HG02943 (cell line): Measurements from ENCODE around the gene SENP2.
"Not testable (repeated sequence)": the region's sequence is repeated elsewhere in the genome, so short reads cannot be mapped to it uniquely, and the experiment has no call there.

Experiments used
- ATAC-seq: cut with Tn5 transposase; IDR thresholded peaks from one replicate; pipeline ENCODE4 v1.9.1; 2021; ENCODE audit warnings: mild to moderate bottlenecking, low read depth, moderate library complexity; ENCODE audit not compliant: unreplicated experiment

The SENP2 gene

DNA sequence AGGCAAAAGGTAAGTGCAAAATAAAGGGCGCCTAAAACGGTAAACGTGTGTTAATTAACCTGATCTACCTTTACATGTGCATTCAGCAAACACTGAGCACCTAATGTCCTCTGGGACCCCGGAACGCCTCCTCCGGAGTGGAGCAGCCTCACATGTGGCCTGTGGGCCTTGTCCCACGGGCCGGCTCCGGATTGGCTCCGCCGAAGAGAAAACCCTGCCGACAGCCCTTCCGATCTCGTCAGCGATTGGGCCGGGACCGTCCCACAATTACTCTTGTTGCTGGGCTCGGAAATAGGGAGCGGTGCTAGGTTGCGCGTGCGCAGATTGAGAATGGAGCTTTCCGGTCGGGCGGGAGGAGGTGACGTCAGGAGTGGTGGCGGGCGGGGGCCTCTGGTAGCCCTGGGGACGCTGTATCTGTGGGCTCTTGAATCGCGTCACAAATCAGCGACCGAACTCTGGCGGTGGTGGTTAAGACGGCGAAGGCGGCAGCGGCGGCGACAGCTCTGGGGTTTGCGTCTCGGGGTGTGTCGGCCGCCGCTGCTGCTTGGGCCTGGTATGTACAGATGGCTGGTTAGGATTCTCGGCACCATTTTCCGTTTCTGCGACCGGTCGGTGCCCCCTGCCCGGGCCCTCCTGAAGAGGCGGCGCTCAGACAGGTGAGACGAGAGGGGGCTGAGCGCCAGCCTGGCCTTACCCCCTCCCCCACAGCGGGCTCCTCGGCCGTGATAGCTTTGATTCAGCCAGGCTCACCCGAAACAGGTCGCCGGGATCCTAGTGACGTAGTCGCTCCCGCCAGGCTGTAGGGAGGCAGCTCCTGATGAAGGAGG, at the start of gene SENP2:
Gene SENP2, plus strand, starts transcription at position 437 of the 827 bp plus-strand sequence. Its CDS starts 119 bp downstream, at position 556.
- peak; percentile 99 for ATAC-seq

DNA sequence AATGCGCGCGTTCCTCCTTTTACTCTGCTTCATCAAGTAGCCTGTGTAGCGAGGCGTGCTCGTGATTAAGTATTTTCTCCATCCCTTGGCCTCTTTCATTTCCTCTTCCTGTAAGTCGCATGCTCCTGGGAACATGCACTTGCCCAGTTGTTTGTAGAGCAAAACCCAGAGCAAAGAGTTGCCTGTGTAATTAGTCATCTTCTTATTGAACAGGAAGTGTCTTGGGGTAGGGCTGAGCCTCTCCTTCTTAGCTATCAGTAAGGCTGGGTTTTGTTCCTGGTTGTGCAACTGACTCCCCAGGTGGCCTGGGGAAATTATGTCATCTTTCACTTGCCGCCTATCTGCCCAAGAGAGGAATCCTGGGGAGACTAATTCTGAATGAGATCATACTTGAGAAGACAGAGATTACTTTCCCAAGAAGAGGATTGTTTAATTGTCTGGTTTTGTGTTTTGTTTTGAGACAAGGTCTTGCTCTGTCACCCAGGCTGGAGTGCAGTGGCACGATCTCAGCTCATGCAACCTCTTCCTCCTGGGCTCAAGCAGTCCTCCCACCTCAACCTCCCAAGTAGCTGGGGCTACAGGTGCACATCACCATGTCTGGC, 48.6 kb upstream of the SENP2 start:
- peak; percentile 96 for ATAC-seq

DNA sequence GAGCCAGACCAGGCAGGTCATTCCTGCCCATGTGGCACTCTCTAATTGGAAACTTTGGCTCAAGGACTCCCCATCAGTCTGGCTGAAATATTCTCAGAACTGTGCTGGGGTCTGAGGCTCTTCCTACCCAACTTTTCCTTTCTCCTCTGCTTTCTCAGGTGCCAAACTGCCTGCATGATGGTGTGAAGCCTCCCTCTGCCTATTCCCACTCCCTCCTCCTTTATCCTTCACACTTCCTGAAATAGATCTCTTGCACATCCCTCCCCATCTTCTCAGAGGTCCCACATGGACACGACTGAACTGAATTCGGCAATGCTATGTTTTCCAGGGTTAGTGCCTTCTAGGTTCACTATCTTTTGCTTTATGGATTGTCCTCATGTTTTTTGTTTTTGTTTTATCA, 46.2 kb upstream of the SENP2 start:
- no peak for ATAC-seq

DNA sequence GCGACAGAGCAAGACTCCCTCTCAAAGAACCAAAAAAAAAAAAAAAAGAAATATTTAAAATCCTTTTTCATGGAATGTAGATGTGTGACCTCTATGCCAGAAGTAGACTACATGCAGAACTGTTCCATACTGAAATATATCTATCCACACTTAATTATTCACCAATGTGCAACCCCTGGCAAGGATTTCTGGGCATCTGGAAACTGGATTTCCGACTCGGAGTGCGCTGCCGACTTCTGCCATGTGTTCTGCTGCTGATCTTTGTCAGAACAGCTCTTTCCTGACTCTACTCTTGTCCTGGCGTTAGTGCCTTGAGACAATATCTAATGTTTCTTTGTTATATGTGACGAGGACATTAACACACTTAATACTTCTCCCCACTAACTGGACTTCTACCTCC, 45.4 kb upstream of the SENP2 start:
- no peak for ATAC-seq

DNA sequence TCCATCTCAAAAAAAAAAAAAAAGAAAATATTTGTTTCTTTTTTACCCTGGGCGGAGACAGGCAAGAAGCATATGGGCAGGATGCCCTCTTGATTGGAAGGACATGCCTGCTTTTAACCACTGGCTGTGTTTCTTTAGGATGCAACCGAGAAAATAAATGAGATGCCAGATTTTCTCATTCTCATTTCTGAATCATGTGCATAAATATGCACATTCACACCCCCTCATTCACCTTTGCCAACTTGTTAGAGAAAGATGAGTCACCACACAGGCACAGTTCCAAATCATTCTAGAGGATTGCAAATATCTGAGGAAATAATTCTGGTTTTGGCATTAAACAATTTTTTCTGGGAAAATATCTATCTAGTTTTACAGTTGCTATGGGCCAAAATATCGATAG, 37.0 kb upstream of the SENP2 start:
- ATAC-seq: no peak

DNA sequence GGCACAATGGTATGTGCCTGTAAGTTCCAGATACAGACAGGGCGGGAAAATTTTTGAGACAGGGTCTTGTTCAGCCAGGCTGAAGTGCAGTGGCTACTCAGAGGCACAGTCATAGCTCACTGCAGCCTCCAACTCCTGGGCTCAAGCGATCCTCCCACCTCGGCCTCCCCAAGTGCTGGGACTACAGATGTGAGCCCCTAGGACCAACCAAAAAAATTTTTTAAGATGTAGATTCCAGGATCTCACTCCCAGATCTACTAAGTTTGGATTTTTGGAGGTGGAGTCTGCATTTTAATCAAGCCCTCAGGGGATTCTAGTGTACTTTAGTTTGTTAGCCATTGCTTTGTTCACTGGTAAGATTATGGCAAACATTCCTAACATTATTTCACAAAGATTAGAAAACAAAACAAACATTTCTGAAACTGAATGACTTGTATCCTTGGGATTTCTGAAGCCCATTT, 36.4 kb upstream of the SENP2 start:
- no peak for ATAC-seq

DNA sequence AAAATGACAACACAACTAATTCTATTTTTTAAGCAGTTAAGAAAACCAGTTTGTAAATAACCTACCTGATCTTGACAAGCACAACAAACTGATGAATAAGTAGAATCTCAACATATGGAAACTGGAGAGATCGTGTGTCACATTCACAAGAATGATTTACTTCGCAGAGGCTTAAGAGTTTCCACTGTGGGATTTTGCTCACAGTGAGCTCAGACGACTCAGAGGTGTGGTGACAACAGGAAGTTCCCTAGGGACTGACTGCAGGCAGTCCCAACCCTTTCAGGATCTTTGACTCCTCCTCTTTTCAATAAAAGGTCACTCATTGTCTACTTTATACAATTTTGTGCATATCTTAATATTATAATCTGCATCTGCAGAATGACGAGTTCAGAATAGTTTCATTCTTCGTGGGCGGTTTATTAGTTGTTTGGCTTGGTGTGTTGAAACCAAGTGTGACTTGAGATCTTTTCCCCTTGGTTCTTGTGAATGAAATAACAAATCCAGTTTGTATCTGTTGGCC, 33.7 kb upstream of the SENP2 start, which contains the start of gene LIPH:
Gene LIPH, minus strand, starts transcription at position 231 of the 520 bp plus-strand sequence. Its CDS starts 117 bp downstream, at position 114.
- ATAC-seq: peak; percentile 65

DNA sequence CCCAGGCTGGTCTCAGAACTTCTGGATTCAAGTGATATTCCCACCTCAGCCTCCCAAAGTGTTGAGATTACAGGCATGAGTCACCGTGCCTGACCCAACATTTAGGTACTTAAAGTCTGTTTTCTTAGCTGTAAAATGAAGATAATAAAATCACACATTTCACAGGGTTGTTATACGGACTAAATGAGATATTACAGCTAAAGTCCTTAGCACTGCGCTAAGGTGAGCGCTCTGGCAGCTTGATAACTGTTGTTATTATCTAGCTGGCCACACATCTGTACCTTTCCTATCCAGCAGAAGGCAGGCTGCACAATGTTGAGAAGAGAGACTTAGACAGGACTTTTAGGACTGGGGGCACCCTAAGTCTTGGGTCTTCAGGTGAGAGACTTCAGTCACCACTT, 31.0 kb upstream of the SENP2 start:
- no peak for ATAC-seq

DNA sequence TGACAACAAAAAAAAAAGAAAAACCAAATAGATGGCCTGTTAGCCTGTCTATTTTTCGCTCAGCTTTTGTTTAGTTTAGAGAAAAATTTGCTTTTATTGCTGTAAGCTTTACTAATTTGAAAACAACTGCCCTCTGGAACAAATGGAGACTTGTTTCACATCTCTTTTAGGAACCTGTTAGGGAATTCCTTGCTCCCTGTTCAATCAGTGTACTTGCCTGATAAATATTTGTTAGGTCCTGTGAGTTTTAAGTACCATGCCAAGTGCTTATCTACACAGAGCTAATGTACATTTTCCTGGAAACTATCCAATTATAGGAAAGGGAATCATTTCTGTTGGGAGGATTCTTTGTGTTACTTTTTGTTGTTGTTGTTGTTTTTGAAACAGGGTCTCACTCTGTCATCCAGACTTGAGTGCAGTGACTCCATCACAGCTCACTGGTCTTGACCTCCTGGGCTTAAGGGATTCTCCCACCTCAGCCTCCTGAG, 30.2 kb upstream of the SENP2 start:
- ATAC-seq: no peak

DNA sequence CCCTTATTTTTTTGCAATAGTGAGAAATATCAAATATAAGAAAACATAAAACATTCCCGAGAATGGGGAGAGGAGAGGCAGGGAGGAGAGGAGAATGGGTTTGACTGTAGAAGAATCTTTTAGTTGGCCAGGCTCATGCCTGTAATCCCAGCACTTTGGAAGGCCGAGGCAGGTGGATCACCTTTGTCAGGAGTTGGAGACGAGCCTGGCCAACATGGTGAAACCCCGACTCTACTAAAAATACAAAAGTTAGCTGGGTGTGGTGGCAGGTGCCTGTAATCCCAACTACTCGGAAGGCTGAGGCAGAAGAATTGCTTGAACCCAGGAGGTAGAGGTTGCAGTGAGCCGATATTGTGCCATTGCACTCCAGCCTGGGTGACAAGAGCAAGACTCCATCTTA, 29.5 kb upstream of the SENP2 start:
- not testable (repeated sequence) for ATAC-seq

DNA sequence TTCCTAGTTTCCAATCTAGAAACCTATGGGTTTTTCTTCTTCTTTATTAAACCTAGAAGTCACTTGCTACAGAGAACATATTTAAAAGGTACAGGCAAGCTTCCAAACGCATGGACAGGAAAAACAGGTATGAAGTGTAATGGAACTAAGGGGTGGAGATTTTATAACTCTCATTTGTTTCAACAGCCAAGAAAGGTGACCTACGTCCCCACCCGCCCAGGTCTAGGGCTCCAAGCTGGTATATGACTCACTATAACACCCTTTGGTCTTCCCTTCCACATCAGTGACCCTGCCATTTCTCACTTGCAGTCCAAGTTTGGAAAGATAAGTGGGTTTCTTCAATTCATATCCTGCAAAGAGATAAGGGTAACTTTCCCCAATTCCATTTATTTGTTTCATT, 27.7 kb upstream of the SENP2 start:
- no peak for ATAC-seq

DNA sequence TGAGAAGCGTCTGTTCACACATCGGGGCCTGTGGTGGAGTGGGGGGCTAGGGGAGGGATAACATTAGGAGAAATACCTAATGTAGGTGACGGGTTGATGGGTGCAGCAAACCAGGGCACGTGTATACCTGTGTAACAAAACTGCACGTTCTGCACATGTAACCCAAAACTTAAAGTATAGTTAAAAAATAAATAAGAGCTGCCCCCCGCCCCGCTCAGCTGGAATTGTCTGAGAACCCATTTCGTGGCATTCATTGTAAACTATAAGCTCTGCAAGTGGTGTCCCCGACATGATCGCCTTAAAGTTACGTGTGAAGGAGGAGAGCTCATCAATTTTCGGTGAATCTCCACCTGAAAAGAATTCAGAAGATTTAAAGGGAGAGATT, 26.4 kb upstream of the SENP2 start:
- no peak for ATAC-seq

DNA sequence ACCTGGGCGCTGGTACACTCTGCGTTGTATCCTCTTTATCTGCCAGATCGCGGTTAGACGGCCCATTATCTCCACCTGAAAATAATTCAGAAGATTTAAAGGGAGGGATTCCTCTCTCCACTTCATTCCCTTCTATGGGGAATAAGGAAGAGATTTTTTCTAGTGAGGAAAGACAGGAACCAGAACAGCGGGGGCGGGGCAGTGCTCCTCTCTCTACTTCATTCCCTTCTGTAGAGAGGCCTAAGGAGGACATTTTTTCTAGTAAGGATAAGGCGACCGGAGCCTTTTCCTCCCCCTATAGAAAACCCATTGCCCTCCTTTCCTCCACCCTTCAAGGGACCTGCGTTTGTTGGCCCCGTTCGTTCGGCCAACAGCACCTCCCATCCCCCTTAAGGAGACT, 25.4 kb upstream of the SENP2 start:
- ATAC-seq: no peak

DNA sequence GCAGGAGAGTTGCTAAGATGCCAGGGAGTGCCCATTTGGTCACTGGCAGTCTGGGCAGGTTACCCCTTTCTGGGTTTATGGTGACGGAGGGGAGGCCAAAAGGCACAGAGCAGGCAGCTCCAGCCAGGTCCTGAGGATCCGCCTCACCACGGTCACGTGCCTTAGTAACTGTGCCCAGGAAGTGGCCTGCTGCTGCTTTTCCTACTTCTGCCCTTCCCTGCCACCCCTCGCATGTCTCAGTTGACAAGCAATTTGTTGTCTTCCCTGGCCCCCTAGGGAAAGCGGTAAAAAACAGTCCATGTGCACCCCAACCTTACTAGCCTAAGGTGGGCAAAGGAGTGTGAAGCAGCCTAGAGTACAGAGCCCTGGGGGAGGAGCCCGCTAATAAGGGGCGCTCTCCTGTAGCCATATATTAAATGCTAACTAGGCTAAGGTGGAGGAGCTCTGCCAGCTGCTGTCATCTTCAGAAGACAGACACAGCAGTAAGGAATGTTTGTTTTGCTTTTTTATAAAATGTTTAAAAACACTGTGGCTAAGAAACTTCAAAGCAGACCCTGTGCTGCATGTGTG, 24.6 kb upstream of the SENP2 start:
- no peak for ATAC-seq

DNA sequence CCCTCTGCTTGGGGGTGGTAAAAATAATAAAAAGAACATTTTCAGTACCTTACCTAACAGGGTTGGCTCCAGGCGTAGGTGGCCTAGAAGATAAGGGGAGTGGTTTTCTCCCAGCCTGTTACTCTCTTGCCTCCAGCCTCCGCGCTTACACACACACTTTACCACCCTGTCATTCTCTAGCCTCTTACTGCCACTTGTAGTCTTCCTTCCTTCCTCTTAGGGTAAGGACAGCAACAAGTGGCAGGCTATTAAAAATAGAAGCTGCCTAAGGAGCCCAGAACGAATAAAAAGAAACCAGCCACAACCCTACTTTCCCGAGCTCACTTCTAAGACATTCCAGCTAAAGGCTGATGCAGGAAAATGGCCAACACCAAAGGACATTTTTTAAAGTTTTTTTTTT, 24.1 kb upstream of the SENP2 start:
- ATAC-seq: no peak

DNA sequence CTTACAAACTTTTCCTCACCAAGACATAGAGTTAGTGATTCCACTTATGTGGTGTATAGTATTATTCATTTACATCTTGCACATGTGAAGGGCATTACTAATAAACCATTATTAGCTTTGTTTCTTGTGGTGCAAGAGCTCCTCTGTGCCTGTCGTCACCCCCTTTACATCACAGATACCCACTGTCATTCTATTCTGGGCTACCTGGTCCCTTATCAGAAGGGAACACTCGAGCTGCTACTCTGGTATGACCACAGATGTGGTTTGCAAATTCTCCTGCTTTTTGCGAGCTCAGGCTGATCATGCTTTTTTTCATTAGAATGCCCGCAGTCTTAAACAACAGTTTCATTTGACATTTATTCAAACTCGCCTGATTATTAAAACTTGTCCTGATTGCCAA, 13.9 kb upstream of the SENP2 start:
- ATAC-seq: no peak

DNA sequence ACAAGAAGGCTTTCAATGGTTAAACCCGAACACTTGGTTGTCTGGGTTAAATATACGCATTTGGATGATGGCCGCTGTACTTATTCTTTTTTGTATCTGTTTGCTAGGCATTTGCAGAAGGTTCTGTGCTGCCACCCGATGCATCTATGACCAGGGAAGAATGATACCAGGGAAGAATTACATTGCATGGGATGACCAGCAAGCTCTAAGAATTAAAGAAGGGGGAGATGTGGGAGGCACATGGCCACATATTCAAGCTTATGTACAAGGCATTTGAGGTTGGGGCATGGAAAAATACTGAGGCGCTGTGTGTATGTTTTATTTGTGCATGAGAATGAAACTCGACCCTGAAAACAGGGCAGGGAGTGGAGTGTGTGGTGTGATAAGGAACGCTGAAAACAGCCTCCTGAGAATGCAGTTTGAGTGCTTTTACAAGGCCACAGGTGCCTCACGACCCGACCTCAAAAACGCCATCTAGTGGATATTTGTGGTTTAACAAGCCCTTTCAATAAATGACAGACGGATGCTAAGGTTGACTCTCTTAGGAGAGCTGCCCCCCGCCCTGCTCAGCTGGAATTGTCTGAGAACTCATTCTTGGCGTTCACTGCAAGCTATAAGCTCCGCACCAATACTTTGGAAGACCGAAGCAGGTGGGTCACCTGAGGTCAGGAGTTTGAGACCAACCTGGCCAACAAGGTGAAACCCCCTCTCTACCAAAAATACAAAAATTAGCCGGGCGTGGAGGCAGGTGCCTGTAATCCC, 10.8 kb upstream of the SENP2 start:
- peak; percentile 82 for ATAC-seq

DNA sequence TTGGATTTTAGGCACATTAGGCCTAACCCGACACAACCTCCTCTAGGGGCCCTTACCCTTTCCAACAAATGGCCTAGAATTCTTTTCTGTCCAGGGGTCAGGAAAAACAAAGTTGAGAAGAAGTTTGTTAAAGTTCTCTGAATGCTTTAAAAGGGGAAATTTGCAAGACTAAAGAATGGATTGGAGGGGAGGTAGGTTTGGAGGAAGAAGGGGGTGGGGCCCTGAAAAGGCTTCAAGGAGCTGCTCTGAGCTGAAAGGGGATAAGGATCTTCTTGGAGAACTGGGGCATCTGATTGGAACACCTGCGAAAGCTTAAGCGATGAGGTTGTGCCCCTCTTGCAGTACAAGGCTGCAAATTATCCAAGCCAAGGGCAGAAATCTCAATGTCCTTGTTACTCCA, 3.9 kb upstream of the SENP2 start:
- ATAC-seq: no peak

DNA sequence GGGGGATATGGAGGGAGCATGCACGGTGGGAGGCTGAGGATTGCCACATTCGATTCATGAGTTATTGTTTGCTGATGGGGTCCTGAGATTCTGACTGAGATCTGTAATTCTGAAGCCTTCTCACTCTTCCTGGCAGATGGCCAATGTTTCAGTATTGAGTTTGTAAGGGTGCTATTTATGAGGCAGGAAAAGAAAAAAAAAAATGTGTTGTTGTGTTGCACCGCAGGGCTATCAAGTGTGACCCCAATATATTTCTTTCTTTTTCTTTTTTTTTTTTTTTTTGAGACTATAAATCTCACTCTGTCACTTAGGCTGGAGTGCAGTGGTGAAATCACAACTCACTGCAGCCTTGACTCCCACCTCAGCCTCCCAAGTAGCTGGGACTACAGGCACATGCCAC, 3.2 kb upstream of the SENP2 start:
- ATAC-seq: no peak

DNA sequence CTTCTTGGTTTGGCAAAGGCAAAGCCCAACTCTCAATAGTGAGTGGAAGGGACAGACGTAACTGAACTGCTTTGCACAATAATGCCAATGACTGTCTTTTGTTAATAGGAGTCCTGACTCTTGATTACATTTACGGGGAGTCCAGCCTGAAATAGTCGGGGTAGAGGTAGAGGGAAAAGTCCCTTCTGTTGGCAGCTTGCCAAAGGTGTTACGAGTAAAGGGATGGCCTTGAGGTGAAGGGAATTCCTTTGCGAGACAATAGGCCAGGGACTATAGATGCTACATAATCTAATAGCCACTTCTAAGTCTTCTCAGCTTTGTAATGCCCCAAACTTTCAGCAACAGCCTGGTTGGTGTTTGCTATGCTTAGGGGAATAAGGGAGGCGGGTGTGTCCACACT, 2.2 kb upstream of the SENP2 start:
- no peak for ATAC-seq

DNA sequence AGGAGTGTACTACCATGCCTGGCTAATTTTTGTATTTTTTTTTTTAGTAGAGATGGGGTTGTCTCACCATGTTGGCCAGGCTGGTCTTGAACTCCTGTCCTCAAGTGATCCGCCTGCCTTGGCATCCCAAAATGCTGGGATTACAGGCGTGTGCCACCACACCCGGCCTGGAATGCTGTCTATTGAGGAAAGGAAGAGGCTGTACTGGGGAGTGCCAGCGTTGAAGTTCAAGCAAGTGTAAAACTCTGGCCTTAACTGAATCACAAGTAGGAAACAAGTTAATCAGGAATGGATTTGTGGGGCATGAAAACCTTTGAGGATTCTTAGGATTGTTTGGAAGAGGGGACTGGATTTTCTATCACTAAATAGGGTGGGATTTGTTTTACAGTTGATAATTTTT, 1.4 kb upstream of the SENP2 start:
- no peak for ATAC-seq
